Subcutaneous abdominal adipose tissue (tissue), 5 donors: ENCODE data around the gene PDE3B.
"Not testable (repeated sequence)": the region's sequence is repeated elsewhere in the genome, so short reads cannot be mapped to it uniquely, and the experiment has no call there.

Experiments
- H3K27ac ChIP-seq: one replicate; pipeline ENCODE4 v1.7.0; 2013; ENCODE audit warnings: low read depth, mild to moderate bottlenecking, inconsistent platforms, low read length, moderate library complexity
- H3K27me3 ChIP-seq, 5 donors: one replicate each; pipeline ENCODE4 v1.7.0; 2013; ENCODE audit warnings: low read length in 5 of 5, inconsistent platforms in 1 of 5; ENCODE audit not compliant: control insufficient read depth in 5 of 5, insufficient read depth in 4 of 5
- H3K36me3 ChIP-seq, 5 donors: one replicate each; pipeline ENCODE4 v1.7.0; 2013; ENCODE audit warnings: low read length in 5 of 5; ENCODE audit not compliant: control insufficient read depth in 5 of 5, insufficient read depth in 5 of 5
- H3K4me1 ChIP-seq, 5 donors: one replicate each; pipeline ENCODE4 v1.7.0; 2013; ENCODE audit warnings: low read length in 5 of 5, mild to moderate bottlenecking in 3 of 5, moderate library complexity in 1 of 5; ENCODE audit not compliant: control insufficient read depth in 5 of 5, insufficient read depth in 5 of 5
- H3K4me3 ChIP-seq, 5 donors: one replicate each; pipeline ENCODE4 v1.7.0; 2013; ENCODE audit warnings: low read length in 5 of 5, low read depth in 1 of 5
- H3K9ac ChIP-seq, 5 donors: one replicate each; pipeline ENCODE4 v1.7.0; 2013; ENCODE audit warnings: low read length in 5 of 5, mild to moderate bottlenecking in 4 of 5, moderate library complexity in 3 of 5
- H3K9me3 ChIP-seq, 5 donors: one replicate each; pipeline ENCODE4 v1.7.0; 2013; ENCODE audit warnings: low read length in 5 of 5; ENCODE audit not compliant: control insufficient read depth in 5 of 5
- donor health status: healthy.
- donor health status: healthy.
- donor health status: healthy.
- donor health status: healthy.
- donor health status: healthy.

The PDE3B gene

GRCh38 chr11:14619603-14620531 lies 23.7 kb upstream of the PDE3B start:
- Histone ChIP-seq H3K9ac (peak overlapping the region in 2 of 5 donors; percentile 43 to 50), H3K4me1 (peaks cover 0 to 51% (median 19%) of the 10 kb centered on the region in 5 donors), H3K36me3 (no peaks in the 10 kb centered on the region), H3K9me3 (no peaks in the 10 kb centered on the region), H3K27me3 (no peaks in the 10 kb centered on the region), H3K27ac (peak overlapping the region; percentile 87), H3K4me3 (no peak overlapping the region)

- H3K36me3 ChIP-seq: no peaks in the 10 kb centered on the region
- peaks cover 0 to 41% (median 16%) of the 10 kb centered on the region in 5 donors for H3K4me1 ChIP-seq
- no peaks in the 10 kb centered on the region for H3K9me3 ChIP-seq
- no peak overlapping the region for H3K4me3 ChIP-seq
- H3K27ac ChIP-seq: peak overlapping the region; percentile 87
- H3K27me3 ChIP-seq: no peaks in the 10 kb centered on the region
- no peak overlapping the region for H3K9ac ChIP-seq
Measured at GRCh38 chr11:14622223-14622954, 21.2 kb upstream of the PDE3B start.

DNA sequence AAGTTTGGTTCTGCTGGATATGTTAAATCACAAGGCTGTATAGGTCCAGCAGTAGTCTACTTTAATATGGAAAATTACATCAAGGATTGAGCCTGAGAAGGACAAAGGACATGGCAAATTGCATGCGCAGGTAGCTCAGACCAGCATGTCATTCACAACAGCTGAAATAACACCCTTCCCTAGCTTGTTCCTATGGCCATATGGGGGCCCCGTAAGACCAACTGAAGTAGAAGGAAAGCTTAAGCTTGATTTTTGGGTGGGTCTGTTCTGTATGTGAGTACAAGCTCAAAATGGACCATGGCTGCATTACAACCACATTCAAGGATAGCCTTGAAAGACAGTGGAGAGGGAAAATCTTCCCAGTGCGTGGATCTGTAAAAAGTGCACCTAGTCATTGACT lies 20.6 kb upstream of the PDE3B start:
- Histone ChIP-seq H3K27ac (peak overlapping the region; percentile 38), H3K4me1 (peaks cover 0 to 37% (median 14%) of the 10 kb centered on the region in 5 donors), H3K4me3 (no peak overlapping the region), H3K9me3 (no peaks in the 10 kb centered on the region), H3K36me3 (no peaks in the 10 kb centered on the region), H3K27me3 (no peaks in the 10 kb centered on the region), H3K9ac (no peak overlapping the region)

DNA sequence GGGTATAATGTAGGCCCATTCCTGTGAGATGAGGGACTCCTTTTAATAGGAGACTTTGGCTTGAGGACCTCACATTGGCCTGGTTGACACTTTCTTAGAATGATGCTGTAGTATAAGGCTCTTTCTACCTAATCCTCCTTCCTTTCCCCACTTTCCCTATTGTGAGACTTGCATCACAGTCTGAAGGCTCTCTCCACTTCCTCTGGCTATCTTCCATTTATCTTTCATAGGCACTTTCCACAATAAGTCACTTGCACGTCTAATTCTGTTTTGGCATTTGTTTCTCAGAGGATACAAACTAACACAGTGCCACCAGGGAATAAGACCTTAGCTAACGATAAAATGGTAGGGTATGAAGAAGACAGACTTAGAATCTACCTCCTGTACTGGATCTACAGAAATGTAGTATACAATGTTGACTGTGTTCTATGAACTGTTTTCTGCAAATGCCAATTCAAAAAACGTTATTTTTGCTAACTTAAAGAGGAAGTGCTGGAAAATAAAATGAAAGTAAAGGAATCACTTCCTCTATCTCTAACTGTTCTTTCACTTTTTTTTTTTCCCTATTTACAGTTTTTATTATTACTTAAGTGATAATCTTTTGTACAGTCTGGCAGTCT lies 17.9 kb upstream of the PDE3B start:
- Histone ChIP-seq H3K27me3 (no peaks in the 10 kb centered on the region), H3K4me3 (peak overlapping the region in 4 of 5 donors; percentile 1 to 23 (median 8)), H3K9me3 (no peaks in the 10 kb centered on the region), H3K9ac (no peak overlapping the region), H3K36me3 (no peaks in the 10 kb centered on the region), H3K27ac (peak overlapping the region; percentile 28), H3K4me1 (peaks cover 0 to 18% (median 5%) of the 10 kb centered on the region in 5 donors)

DNA sequence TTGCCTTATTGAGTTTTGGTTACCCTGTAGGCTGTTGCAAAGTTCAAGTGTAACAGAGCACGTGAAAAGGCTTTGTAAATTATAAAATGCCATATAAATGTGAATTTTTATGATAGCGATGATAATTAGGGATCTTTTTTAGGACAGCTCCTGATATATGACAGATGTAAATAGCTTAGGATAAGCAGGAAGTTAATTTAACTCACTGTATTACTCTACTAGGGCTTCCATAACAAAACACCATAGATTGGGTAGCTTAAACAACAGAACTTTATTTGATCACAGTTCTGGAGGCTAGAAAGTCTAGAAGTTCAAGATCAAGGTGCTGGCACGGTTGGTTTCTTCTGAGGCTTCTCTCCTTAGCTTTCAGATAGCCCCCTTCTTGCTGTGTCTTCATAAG lies 17.0 kb upstream of the PDE3B start:
- no peak overlapping the region for H3K4me3 ChIP-seq
- no peak overlapping the region for H3K27ac ChIP-seq
- H3K4me1 ChIP-seq: peaks cover 0 to 18% (median 5%) of the 10 kb centered on the region in 5 donors
- H3K9me3 ChIP-seq: no peaks in the 10 kb centered on the region
- H3K36me3 ChIP-seq: no peaks in the 10 kb centered on the region
- no peak overlapping the region for H3K9ac ChIP-seq
- no peaks in the 10 kb centered on the region for H3K27me3 ChIP-seq

DNA sequence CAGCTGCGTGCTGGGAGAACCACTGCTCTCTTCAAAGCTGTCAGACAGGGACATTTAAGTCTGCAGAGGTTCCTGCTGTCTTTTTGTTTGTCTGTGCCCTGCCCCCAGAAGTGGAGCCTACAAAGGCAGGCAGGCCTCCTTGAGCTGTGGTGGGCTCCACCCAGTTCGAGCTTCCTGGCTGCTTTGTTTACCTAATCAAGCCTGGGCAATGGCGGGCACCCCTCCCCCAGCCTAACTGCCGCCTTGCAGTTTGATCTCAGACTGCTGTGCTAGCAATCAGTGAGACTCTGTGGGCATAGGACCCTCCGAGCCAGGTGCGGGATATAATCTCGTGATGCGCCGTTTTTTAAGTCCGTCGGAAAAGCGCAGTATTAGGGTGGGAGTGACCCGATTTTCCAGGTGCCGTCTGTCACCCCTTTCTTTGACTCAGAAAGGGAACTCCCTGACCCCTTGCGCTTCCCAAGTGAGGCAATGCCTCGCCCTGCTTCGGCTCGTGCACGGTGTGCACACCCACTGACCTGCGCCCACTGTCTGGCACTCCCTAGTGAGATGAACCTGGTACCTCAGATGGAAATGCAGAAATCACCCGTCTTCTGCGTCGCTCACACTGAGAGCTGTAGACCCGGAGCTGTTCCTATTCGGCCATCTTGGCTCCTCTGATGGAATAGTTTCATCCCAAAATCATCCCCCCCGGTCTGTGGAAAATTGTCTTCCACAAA lies 9.9 kb upstream of the PDE3B start:
- H3K27me3 ChIP-seq, H3K9ac ChIP-seq, H3K36me3 ChIP-seq, H3K4me3 ChIP-seq, H3K4me1 ChIP-seq, H3K27ac ChIP-seq, H3K9me3 ChIP-seq: not testable (repeated sequence)

GRCh38 chr11:14634813-14635212 lies 8.8 kb upstream of the PDE3B start:
- Histone ChIP-seq H3K4me3 (no peak overlapping the region), H3K27me3 (no peaks in the 10 kb centered on the region), H3K36me3 (no peaks in the 10 kb centered on the region), H3K9ac (no peak overlapping the region), H3K4me1 (peaks cover 0 to 8% (median 3%) of the 10 kb centered on the region in 5 donors), H3K27ac (no peak overlapping the region), H3K9me3 (no peaks in the 10 kb centered on the region)

GRCh38 chr11:14635546-14635945 lies 8.1 kb upstream of the PDE3B start:
- no peak overlapping the region for H3K27ac ChIP-seq
- H3K36me3 ChIP-seq: no peaks in the 10 kb centered on the region
- no peaks in the 10 kb centered on the region for H3K27me3 ChIP-seq
- no peak overlapping the region for H3K9ac ChIP-seq
- H3K9me3 ChIP-seq: no peaks in the 10 kb centered on the region
- H3K4me1 ChIP-seq: peaks cover 0 to 9% (median 3%) of the 10 kb centered on the region in 5 donors
- no peak overlapping the region for H3K4me3 ChIP-seq

DNA sequence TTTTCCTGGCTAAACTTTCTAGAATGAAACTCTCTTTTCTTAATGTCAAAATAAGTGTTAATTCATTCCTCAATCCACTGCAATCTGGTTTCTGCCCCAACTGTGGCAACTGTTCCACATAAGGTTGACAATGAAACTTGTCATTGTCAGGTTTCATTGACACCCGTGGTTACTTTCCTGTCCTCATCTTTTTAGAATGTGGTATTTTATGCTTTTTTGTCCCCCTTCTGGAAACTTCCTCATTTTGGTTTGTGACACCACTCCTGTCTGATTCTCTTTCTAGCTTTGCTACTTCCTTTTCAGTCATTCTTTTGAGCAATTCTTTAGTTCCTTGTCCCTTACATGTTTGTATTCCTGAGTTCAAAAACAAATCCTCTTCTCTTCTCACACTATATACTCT lies 7.5 kb upstream of the PDE3B start:
- Histone ChIP-seq H3K4me1 (peaks cover 0 to 9% (median 3%) of the 10 kb centered on the region in 5 donors), H3K9me3 (no peaks in the 10 kb centered on the region), H3K36me3 (no peaks in the 10 kb centered on the region), H3K9ac (no peak overlapping the region), H3K27ac (no peak overlapping the region), H3K4me3 (no peak overlapping the region), H3K27me3 (no peaks in the 10 kb centered on the region)
